NCI-H460 (cell line): Measurements from ENCODE around the gene PDGFC. TPM values are rescaled to one million over a fixed set of nuclear protein-coding genes. Genes with fewer than 3 reads are reported as not detected.

Experiments
- DNase-seq: peaks from one replicate; pipeline ENCODE4 v3.0.0-alpha.2; 2016; ENCODE audit warnings: low read depth; ENCODE audit errors: extremely low read depth
- total RNA-seq: library from RNA; depleted of rRNA; stranded (reverse); fragments of >200 nt; shearing (Covaris generic); gene quantifications from 2 replicates; pipeline ENCODE4 v1.2.3, GENCODE V29; 2014

Gene PDGFC
- total RNA-seq, 1 experiment from 2014 or later: 20.2 TPM

GRCh38 chr4:156858071-156858470 lies 113.5 kb downstream of the PDGFC start:
- no peak for DNase-seq

DNA sequence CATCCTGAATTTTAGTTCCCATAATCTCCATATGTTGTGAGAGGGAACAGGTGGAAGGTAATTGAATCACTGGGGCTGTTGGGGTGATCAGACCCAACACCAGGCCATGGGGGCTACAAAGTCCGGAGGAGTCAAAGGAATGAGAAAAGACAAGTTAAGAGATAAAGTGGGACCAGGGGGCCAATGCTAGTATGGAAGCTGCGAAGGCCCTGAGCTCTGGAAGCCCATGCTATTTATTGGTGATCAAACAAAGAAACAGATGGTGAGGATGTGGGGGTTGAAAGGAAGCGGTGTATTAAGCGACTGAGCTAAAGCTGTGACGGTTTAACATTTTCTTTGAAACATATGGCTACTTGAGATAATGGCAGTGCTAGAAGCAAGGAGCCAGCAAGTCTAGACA lies 132.8 kb downstream of the PDGFC start:
- DNase-seq: no peak

- DNase-seq: no peak
Measured at GRCh38 chr4:156837625-156838345, 133.8 kb downstream of the PDGFC start.

DNA sequence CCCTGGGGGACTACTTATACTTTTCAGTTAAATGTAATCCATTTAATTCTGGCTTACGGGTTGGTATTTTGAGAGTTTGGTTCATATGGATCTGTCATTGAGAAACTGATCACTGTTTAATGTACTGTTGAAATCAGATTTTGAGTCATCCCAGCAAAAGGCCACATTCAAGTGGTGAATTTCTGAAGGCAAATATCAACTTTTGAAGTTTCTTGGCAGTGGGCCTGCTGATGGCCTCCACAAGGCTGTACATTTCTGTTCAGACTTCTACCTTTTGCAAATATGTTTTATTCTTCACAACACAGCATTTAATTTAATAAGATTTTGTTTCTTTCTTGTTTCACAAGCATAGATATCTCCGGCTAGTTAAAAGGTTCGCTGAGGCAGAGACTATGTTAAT lies 138.7 kb downstream of the PDGFC start:
- no peak for DNase-seq

- DNase-seq: no peak
Measured at GRCh38 chr4:156830351-156830750, 141.2 kb downstream of the PDGFC start.

GRCh38 chr4:156829201-156829873 lies 142.3 kb downstream of the PDGFC start:
- no peak for DNase-seq

DNA sequence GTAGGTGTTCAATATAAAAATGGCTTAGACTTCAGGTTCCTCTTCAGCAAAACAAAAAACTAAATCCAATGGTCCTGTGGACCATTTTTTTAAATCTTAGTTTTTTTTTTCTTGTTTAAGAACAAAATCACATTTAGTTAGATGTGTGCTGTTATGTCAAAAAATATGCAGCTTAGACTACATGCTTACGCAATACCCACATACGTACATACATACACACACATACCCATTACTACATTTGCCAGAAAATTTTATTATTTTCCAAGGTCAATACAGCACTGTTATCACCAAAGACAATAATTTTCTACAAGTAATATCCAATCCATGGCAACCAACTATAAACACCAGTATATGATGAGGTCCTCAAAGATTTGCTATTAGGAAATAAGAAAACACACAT lies 144.1 kb downstream of the PDGFC start:
- DNase-seq: no peak

GRCh38 chr4:156825074-156825473 lies 146.5 kb downstream of the PDGFC start:
- DNase-seq: no peak

GRCh38 chr4:156824451-156825060 lies 147.0 kb downstream of the PDGFC start:
- DNase-seq: no peak

DNA sequence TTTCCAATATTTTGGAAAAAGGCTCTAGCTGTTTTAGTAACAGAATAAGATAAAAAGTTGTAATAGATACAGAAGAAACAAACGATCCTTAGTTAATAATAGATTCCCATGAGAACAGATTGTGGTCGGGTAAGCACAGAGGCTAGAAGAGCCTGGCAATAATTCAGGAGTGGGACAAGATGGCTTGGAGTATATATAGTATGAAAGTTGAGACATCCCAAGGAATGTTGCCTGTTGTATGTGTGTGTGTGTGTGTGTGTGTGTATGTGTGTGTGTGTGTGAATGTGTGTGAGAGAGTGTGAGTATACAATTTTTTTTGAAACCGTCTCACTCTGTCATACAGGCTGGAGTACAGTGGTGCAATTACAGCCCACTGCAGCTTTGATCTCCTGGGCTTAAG lies 150.7 kb downstream of the PDGFC start:
- DNase-seq: no peak

DNA sequence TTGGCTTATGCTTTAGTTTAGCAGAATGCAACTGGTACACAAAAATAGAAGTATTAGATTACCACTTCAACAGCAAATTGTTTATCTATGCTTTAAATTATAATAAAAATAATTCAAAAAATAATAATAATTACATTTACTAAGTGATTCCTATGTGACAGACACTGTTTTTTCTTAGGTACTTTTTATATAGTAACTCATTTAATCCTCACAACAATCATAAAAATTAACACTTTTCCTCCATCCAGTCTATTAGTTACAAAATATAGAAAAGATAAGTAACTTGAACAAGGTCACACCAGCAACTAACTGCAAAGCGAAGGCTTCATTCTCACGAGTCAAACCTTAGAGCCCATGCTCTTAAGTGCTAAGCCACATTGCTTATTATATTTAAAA lies 155.2 kb downstream of the PDGFC start:
- DNase-seq: no peak

DNA sequence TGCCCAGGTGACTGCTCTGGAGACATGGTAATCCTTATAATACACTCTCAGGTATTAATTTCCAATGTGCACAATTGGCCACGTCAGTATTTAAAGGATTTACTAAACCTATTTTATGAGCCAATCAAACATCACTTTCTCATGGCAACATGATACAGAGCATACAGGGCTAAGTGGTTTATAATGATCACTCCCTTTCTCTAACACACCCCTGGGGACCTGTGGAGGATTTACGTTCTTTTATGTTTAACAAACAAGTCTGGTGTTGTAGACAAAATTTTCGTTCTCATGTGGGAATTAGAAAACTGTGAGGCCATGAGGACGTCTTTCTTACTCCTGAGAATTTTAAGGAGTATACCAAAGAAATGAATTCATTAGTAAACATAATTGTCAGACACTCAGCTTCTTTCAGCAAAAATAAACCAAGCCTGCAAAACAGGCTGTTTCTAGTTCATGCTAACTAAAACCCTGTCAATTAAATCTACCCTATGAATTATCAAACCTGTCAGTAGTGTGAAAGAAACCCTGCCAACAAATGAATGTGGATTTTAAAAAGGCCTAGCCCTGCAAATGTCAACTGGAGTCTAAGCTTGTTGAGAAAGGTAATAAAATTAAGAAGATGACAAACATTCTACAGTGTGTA lies 155.8 kb downstream of the PDGFC start:
- no peak for DNase-seq

GRCh38 chr4:156811963-156812362 lies 159.6 kb downstream of the PDGFC start:
- DNase-seq: no peak

DNA sequence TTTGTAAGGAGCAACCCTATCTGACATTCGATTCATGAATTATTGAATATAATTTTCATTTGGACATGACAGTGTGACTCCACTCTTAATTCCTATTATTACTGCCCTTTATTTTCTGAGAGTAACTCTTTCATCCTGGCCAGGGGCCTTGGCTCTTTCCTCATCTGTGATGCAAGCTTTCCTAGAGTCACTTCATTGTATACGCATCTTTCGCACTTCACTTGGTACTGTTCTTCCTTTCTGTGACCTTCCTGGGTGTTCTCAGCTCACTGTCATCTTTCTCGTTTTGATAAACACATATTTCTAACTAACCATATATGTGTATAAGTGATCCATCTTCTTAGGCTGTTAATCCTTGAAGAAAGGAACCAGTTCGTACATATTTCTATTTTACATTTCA lies 160.3 kb downstream of the PDGFC start:
- DNase-seq: no peak

GRCh38 chr4:156805696-156806095 lies 165.9 kb downstream of the PDGFC start:
- no peak for DNase-seq

DNA sequence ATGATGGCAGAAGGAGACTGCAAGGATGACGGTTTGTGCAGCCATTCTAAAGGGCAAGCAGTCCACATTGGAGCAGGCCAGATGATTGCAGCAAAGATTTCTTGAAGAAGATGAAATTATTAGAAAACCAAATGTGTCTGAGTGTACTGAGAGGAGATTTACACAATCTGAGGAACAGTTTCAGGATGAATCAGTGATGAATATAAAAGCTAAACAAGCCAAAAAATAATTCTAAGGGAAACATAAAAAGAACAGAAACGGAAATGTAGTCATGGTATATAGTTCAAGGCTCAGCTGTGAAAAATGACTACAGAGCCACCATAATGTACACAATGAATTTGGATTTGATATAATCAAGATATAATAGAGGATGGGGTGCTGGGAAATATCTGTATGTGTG lies 168.5 kb downstream of the PDGFC start:
- no peak for DNase-seq

DNA sequence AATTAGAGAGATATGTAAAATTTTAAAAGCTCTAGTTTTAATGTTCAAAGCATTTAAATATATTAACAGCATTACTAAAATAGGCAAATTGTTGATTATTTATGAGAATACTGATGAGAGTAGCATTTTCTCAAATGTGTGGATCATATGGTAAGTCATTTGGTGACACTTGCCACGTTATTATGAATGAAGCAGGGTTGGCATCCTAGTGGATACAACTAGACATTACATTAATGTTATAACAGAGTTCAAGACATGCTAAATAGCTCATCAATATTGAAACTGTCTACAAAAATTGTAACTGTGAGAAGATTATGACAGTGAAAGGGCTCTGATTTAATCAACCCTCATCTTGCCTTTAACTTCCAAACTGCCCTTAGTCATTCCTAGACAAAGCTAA lies 171.1 kb downstream of the PDGFC start:
- DNase-seq: no peak

DNA sequence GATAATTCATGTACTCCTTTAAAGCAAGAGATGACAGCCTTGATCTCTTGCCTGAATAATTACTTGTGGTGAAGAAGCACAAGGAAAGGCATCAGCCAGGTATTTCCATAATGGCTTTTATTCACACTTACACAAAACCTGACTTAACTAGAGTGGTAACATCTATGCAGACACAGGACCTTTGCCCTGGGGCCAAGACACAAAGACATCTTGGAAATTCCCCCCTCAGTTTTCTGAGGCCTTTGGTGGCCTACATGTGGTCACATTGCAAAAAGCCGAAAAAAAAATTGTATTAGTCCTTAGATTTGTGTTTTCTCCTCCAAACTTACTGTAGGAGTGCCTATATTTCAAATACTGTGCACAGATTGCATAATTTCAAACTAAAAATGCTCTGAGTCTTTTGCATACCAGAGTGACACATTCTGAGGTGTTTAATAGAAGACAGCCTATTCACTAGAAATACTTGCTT lies 172.4 kb downstream of the PDGFC start:
- DNase-seq: no peak

DNA sequence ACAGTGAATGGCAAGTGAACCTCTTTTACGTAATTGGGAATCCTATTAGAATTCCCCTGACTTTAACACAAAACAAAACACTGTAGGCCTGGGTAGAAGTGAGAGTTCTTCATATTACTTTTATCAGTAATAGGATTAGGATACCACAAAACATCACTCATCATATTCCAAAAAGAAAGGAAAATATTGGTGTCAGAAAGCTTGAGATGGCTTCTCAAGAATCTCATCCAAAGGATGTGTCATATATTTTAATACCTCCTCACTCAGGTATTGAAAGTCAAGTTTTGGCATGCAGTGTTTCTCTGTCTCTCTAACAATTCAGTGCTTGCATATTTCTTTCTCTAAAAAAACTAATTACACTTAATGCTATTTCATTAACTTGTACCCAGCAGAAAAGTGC lies 173.2 kb downstream of the PDGFC start:
- no peak for DNase-seq

DNA sequence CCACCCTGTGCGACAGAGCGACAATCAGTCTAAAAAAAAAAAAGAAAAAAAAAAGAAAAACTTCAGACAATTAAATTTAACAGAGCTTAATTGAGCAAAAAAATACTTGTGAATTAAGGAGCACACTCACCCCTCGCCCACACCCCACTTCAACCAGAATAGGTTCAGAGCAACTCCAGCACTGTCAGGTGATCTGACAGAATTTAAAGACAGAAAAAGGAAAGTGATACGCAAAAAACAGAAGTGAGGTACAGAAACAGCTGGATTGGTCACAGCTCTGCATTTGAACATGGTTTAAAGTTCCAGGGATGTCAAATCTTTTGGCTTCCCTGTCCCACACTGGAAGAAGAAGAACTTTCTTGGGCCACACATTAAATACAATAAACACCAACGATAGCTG lies 174.4 kb downstream of the PDGFC start:
- no peak for DNase-seq

GRCh38 chr4:156795727-156796126 lies 175.9 kb downstream of the PDGFC start:
- no peak for DNase-seq

DNA sequence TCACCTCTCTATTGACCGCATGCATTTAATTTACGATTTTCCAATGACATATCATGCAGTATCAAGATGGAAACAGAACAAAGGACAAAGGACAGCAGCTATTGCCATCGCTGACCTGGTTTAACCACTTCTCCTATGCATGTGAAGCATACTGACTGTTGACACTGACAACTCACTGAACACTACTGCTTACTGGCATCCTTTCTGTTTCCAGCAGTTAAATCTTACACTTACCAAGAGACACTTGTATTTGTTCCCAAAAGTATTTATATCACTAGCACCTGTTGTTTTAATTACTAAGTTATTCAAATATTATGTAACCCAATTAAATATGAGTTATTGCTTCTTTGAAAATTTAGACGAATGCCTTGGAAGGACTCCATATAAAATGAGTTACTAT lies 176.7 kb downstream of the PDGFC start:
- no peak for DNase-seq
